KMS-11 (cell line): ENCODE results near the gene JAK2.

ENCODE experiments used
- H2AFZ ChIP-seq: fragments of 200-600 bp; sonication (generic); 2 replicates; pipeline ENCODE4 v1.6.1; 2016; ENCODE audit warnings: antibody characterized with exemption, mixed run types, low read depth
- H3K27ac ChIP-seq: fragments of 200-600 bp; sonication (generic); 2 replicates; pipeline ENCODE4 v1.6.1; 2016; ENCODE audit warnings: mild to moderate bottlenecking, mixed run types
- H3K27me3 ChIP-seq: fragments of 200-600 bp; sonication (generic); 2 replicates; pipeline ENCODE4 v1.6.1; 2017; ENCODE audit warnings: mild to moderate bottlenecking, low read depth, mixed run types, moderate library complexity; ENCODE audit not compliant: insufficient read depth
- H3K36me3 ChIP-seq: fragments of 200-600 bp; sonication (generic); 2 replicates; pipeline ENCODE4 v1.6.1; 2017; ENCODE audit warnings: mild to moderate bottlenecking, mixed run types; ENCODE audit not compliant: insufficient read depth
- H3K4me1 ChIP-seq: fragments of 200-600 bp; sonication (generic); 2 replicates; pipeline ENCODE4 v1.6.1; 2016; ENCODE audit warnings: mild to moderate bottlenecking, low read depth, mixed run types; ENCODE audit not compliant: poor library complexity, severe bottlenecking
- H3K4me2 ChIP-seq: fragments of 200-600 bp; sonication (generic); 2 replicates; pipeline ENCODE4 v1.7.0; 2016; ENCODE audit warnings: mild to moderate bottlenecking, mixed run types
- H3K4me3 ChIP-seq: fragments of 200-600 bp; sonication (generic); IDR thresholded peaks from 2 replicates; pipeline ENCODE4 v1.6.1; 2017; ENCODE audit warnings: low read depth, low read length, mixed read lengths; ENCODE audit not compliant: insufficient read depth
- H3K79me2 ChIP-seq: fragments of 200-600 bp; sonication (generic); 2 replicates; pipeline ENCODE4 v1.6.1; 2016; ENCODE audit warnings: low read depth, mixed run types; ENCODE audit not compliant: insufficient read depth
- H3K9ac ChIP-seq: fragments of 200-600 bp; sonication (generic); 2 replicates; pipeline ENCODE4 v1.6.1; 2016; ENCODE audit warnings: mild to moderate bottlenecking, mixed run types
- H4K20me1 ChIP-seq: fragments of 200-600 bp; sonication (generic); 2 replicates; pipeline ENCODE4 v1.6.1; 2016; ENCODE audit warnings: mild to moderate bottlenecking, mixed run types; ENCODE audit not compliant: insufficient read depth
- TF ChIP-seq, protein P1 (sequence below): fragments of 200-600 bp; sonication (generic); conservative IDR thresholded peaks from 2 replicates; pipeline ENCODE4 v1.6.1; 2017; ENCODE audit warnings: low read depth, mild to moderate bottlenecking, antibody characterized with exemption, low read length, moderate library complexity, mixed read lengths

JAK2 gene

GRCh38 chr9:5043381-5043780 is 58.3 kb downstream of the JAK2 start:
- TF ChIP-seq, protein P1, sequence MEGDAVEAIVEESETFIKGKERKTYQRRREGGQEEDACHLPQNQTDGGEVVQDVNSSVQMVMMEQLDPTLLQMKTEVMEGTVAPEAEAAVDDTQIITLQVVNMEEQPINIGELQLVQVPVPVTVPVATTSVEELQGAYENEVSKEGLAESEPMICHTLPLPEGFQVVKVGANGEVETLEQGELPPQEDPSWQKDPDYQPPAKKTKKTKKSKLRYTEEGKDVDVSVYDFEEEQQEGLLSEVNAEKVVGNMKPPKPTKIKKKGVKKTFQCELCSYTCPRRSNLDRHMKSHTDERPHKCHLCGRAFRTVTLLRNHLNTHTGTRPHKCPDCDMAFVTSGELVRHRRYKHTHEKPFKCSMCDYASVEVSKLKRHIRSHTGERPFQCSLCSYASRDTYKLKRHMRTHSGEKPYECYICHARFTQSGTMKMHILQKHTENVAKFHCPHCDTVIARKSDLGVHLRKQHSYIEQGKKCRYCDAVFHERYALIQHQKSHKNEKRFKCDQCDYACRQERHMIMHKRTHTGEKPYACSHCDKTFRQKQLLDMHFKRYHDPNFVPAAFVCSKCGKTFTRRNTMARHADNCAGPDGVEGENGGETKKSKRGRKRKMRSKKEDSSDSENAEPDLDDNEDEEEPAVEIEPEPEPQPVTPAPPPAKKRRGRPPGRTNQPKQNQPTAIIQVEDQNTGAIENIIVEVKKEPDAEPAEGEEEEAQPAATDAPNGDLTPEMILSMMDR, result no peak
- no peak overlapping the region for H3K9ac ChIP-seq
- H4K20me1 ChIP-seq, result no peaks in the 10 kb centered on the region
- no peak overlapping the region for H2AFZ ChIP-seq
- no peak overlapping the region for H3K27ac ChIP-seq
- H3K4me1 ChIP-seq, result no peaks in the 10 kb centered on the region
- H3K79me2 ChIP-seq, result no peaks in the 10 kb centered on the region
- H3K36me3 ChIP-seq, result no peaks in the 10 kb centered on the region
- H3K4me3 ChIP-seq, result no peak overlapping the region
- no peaks in the 10 kb centered on the region for H3K27me3 ChIP-seq
- no peak overlapping the region for H3K4me2 ChIP-seq

DNA sequence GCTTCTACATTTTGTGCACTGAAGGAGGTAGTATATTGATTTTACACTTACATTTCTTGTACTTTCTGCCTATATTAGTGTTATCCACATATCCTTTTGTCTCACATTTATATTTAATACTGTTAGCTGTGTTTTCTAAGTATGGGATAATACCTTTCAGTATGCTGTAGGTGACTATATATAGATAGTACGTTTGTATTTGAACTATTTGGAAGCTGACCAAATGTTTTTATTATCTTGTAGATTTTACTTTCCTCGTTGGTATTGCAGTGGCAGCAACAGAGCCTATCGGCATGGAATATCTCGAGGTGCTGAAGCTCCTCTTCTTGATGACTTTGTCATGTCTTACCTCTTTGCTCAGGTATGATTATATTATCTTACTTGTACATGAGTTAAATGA is 59.1 kb downstream of the JAK2 start:
- no peak overlapping the region for H3K9ac ChIP-seq
- no peaks in the 10 kb centered on the region for H3K79me2 ChIP-seq
- TF ChIP-seq, protein P1, result no peak
- no peak overlapping the region for H2AFZ ChIP-seq
- H3K4me2 ChIP-seq, result no peak overlapping the region
- H3K27ac ChIP-seq, result no peak overlapping the region
- H3K4me3 ChIP-seq, result no peak overlapping the region
- H4K20me1 ChIP-seq, result no peaks in the 10 kb centered on the region
- H3K27me3 ChIP-seq, result no peaks in the 10 kb centered on the region
- H3K4me1 ChIP-seq, result no peaks in the 10 kb centered on the region
- H3K36me3 ChIP-seq, result no peaks in the 10 kb centered on the region

GRCh38 chr9:5052838-5053237 is 67.8 kb downstream of the JAK2 start:
- Histone ChIP-seq H3K27ac (no peak overlapping the region), H3K79me2 (no peaks in the 10 kb centered on the region), H3K4me3 (no peak overlapping the region), H3K27me3 (no peaks in the 10 kb centered on the region), H3K4me2 (no peak overlapping the region), H3K4me1 (no peaks in the 10 kb centered on the region), H3K9ac (no peak overlapping the region), H4K20me1 (no peaks in the 10 kb centered on the region), H3K36me3 (no peaks in the 10 kb centered on the region), H2AFZ (no peak overlapping the region)
- TF ChIP-seq, protein P1, result no peak

GRCh38 chr9:5062631-5063030 is 77.6 kb downstream of the JAK2 start:
- no peak overlapping the region for H3K9ac ChIP-seq
- TF ChIP-seq, protein P1, result no peak
- no peaks in the 10 kb centered on the region for H3K4me1 ChIP-seq
- no peak overlapping the region for H3K4me3 ChIP-seq
- no peak overlapping the region for H3K27ac ChIP-seq
- H3K79me2 ChIP-seq, result no peaks in the 10 kb centered on the region
- H4K20me1 ChIP-seq, result no peaks in the 10 kb centered on the region
- no peak overlapping the region for H2AFZ ChIP-seq
- H3K27me3 ChIP-seq, result no peaks in the 10 kb centered on the region
- H3K36me3 ChIP-seq, result no peaks in the 10 kb centered on the region
- no peak overlapping the region for H3K4me2 ChIP-seq
